ENCODE results near the gene PLXDC2.

DNA sequence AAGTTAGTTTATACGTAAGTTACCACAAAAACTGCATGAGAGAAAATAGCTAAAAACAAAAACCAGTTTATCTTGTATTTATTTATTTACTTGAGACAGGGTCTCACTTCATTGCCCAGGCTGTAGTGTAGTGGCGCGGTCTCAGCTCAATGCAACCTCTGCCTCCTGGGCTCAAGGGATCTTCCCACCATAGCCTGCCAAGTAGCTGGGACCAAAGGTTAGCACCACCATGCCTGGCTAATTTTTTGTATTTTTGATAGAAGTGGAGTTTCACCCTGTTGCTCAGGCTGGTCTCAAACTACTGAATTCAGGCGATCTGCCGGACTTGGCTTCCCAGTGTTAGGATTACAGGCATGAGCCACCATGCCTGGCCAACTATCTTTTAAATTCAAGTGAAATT, 277.4 kb downstream of the PLXDC2 start:
- TF ChIP-seq, protein P1, sequence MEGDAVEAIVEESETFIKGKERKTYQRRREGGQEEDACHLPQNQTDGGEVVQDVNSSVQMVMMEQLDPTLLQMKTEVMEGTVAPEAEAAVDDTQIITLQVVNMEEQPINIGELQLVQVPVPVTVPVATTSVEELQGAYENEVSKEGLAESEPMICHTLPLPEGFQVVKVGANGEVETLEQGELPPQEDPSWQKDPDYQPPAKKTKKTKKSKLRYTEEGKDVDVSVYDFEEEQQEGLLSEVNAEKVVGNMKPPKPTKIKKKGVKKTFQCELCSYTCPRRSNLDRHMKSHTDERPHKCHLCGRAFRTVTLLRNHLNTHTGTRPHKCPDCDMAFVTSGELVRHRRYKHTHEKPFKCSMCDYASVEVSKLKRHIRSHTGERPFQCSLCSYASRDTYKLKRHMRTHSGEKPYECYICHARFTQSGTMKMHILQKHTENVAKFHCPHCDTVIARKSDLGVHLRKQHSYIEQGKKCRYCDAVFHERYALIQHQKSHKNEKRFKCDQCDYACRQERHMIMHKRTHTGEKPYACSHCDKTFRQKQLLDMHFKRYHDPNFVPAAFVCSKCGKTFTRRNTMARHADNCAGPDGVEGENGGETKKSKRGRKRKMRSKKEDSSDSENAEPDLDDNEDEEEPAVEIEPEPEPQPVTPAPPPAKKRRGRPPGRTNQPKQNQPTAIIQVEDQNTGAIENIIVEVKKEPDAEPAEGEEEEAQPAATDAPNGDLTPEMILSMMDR (IDR thresholded peaks at IDR 0.05) = no peak
- TF ChIP-seq RAD21 (conservative IDR thresholded peaks at IDR 0.05 in 1 of 2, IDR thresholded peaks at IDR 0.05 in 1 of 2) = no peak
- no peak for TF ChIP-seq SMC3 (IDR thresholded peaks at IDR 0.05)
- TF ChIP-seq FOSL2 (IDR thresholded peaks at IDR 0.05) = no peak
- TF ChIP-seq FOSL2 (CRISPR knock-in tag; IDR thresholded peaks at IDR 0.05) = no peak
- no peak for TF ChIP-seq NR3C1 (IDR thresholded peaks at IDR 0.05)
- TF ChIP-seq CEBPB (IDR thresholded peaks at IDR 0.05) = no peak

All from A549 (cell line).